Tibial nerve (tissue), 4 donors: Measurements from ENCODE around the gene SULT1C3.
A peak's percentile ranks its signal among the peaks of the same experiment; 100 is the strongest.

Experiments
- EP300 ChIP-seq, 2 donors: sonication (generic); formaldehyde crosslinking; IDR thresholded peaks; one replicate each; pipeline ENCODE4 v1.6.1; 2017; ENCODE audit warnings: antibody characterized with exemption in 2 of 2, mild to moderate bottlenecking in 1 of 2
- TF ChIP-seq, protein P1 (sequence below), 5 experiments: fragments of 200-600 bp in 3 of 5; fragments of 450-650 bp in 2 of 5; sonication (generic) in 3 of 5; IDR thresholded peaks; one replicate each; pipeline ENCODE4 v1.5.1; 2016 to 2019; ENCODE audit warnings: antibody characterized with exemption in 5 of 5, mild to moderate bottlenecking in 3 of 5, moderate library complexity in 2 of 5

DNA sequence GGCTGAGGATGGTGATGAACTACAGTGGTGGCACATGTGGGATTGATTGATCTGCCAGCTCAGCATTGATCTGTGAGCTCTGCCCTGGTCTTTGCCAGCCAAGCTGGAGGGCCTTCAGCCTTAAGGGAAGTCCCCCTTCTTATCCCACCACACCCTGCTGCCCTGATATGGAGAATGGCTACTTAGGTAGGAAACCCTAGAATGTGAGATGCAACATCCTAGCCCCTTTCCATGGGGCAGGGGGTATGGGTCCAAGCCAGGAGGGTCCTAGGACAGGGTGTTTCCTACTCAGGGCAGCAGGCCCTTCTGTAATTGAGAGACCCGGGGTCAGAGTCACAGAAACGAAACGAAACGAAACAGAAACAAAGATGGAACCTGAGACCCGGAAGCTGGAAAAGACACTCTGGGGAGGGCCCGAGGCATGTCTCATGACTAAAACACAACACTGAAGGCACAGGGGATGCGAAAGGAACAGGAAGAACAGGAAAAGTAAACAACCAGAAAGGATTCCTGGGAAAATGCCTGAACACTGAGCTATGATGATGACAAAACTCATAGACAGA, 32.0 kb downstream of the SULT1C3 start:
- TF ChIP-seq, protein P1, sequence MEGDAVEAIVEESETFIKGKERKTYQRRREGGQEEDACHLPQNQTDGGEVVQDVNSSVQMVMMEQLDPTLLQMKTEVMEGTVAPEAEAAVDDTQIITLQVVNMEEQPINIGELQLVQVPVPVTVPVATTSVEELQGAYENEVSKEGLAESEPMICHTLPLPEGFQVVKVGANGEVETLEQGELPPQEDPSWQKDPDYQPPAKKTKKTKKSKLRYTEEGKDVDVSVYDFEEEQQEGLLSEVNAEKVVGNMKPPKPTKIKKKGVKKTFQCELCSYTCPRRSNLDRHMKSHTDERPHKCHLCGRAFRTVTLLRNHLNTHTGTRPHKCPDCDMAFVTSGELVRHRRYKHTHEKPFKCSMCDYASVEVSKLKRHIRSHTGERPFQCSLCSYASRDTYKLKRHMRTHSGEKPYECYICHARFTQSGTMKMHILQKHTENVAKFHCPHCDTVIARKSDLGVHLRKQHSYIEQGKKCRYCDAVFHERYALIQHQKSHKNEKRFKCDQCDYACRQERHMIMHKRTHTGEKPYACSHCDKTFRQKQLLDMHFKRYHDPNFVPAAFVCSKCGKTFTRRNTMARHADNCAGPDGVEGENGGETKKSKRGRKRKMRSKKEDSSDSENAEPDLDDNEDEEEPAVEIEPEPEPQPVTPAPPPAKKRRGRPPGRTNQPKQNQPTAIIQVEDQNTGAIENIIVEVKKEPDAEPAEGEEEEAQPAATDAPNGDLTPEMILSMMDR (IDR thresholded peaks at IDR 0.05) = no peak
- peak; percentile 40 to 58 for TF ChIP-seq EP300 (IDR thresholded peaks at IDR 0.05)
